ENCODE measurements around the gene MON2.
"Not testable (repeated sequence)": the region's sequence is repeated elsewhere in the genome, so short reads cannot be mapped to it uniquely, and the experiment has no call there.

MON2 gene

GRCh38 chr12:62543741-62544140 is 77.1 kb downstream of the MON2 start:
- DNase-seq (ENCODE audit: low read depth): no peak

- DNase-seq (ENCODE audit: low read depth): no peak
Observed at GRCh38 chr12:62552906-62553556, 86.4 kb downstream of the MON2 start.

GRCh38 chr12:62559366-62559765 is 92.7 kb downstream of the MON2 start:
- not testable (repeated sequence) for DNase-seq (ENCODE audit: low read depth)

GRCh38 chr12:62562846-62563245 is 96.2 kb downstream of the MON2 start:
- peak; percentile 28 for DNase-seq (ENCODE audit: low read depth)

GRCh38 chr12:62575036-62575435 is 108.4 kb downstream of the MON2 start:
- no peak for DNase-seq (ENCODE audit: low read depth)

- DNase-seq (ENCODE audit: low read depth): no peak
Observed at GRCh38 chr12:62576503-62576902, 109.9 kb downstream of the MON2 start.

GRCh38 chr12:62578726-62579125 is 112.1 kb downstream of the MON2 start:
- no peak for DNase-seq (ENCODE audit: low read depth)

GRCh38 chr12:62581288-62582064 is 114.8 kb downstream of the MON2 start:
- DNase-seq (ENCODE audit: low read depth): peak; percentile 27

GRCh38 chr12:62582065-62582366 is 115.4 kb downstream of the MON2 start:
- DNase-seq (ENCODE audit: low read depth): no peak

GRCh38 chr12:62584619-62585018 is 118.0 kb downstream of the MON2 start:
- DNase-seq (ENCODE audit: low read depth): no peak

GRCh38 chr12:62586850-62587249 is 120.2 kb downstream of the MON2 start:
- no peak for DNase-seq (ENCODE audit: low read depth)

GRCh38 chr12:62588916-62589315 is 122.3 kb downstream of the MON2 start:
- DNase-seq (ENCODE audit: low read depth): peak; percentile 26

- no peak for DNase-seq (ENCODE audit: low read depth)
Observed at GRCh38 chr12:62597253-62597652, 130.6 kb downstream of the MON2 start.

- DNase-seq (ENCODE audit: low read depth): no peak
Observed at GRCh38 chr12:62598846-62599245, 132.2 kb downstream of the MON2 start.

GRCh38 chr12:62599854-62600437 is 133.3 kb downstream of the MON2 start:
- DNase-seq (ENCODE audit: low read depth): no peak

GRCh38 chr12:62601765-62602164 is 135.1 kb downstream of the MON2 start:
- no peak for DNase-seq (ENCODE audit: low read depth)

- DNase-seq (ENCODE audit: low read depth): peak; percentile 70
Observed at GRCh38 chr12:62602255-62603060, 135.8 kb downstream of the MON2 start.

GRCh38 chr12:62603061-62603810 is 136.6 kb downstream of the MON2 start:
- peak; percentile 42 for DNase-seq (ENCODE audit: low read depth)

- DNase-seq (ENCODE audit: low read depth): no peak
Observed at GRCh38 chr12:62603811-62604098, 137.1 kb downstream of the MON2 start.

GRCh38 chr12:62604373-62604772 is 137.7 kb downstream of the MON2 start:
- no peak for DNase-seq (ENCODE audit: low read depth)

GRCh38 chr12:62604871-62605270 is 138.2 kb downstream of the MON2 start:
- DNase-seq (ENCODE audit: low read depth): no peak

GRCh38 chr12:62605981-62606380 is 139.4 kb downstream of the MON2 start:
- no peak for DNase-seq (ENCODE audit: low read depth)
